ENCODE data around the gene PI4K2A.
A peak's percentile ranks its signal among the peaks of the same experiment; 100 is the strongest.
"Not testable (repeated sequence)": the region's sequence is repeated elsewhere in the genome, so short reads cannot be mapped to it uniquely, and the experiment has no call there.

Gene PI4K2A

GRCh38 chr10:97632949-97633884, 7.3 kb upstream of the PI4K2A start, which contains the start of gene MORN4:
MORN4 (minus strand) TSS chr10:97633500; CDS start chr10:97619653, 13,847 bp downstream.
- peak; percentile 94 for DNase-seq

GRCh38 chr10:97633921-97634320, 6.5 kb upstream of the PI4K2A start:
- DNase-seq = peak; percentile 38

- DNase-seq = no peak
These were observed 4.9 kb upstream of the PI4K2A start for GRCh38 chr10:97635577-97635976.

- DNase-seq = not testable (repeated sequence)
These were observed 1.4 kb upstream of the PI4K2A start for GRCh38 chr10:97639090-97639489.

GRCh38 chr10:97640868-97641811, 669 bp downstream of the PI4K2A start:
- peak; percentile 29 for DNase-seq

DNA sequence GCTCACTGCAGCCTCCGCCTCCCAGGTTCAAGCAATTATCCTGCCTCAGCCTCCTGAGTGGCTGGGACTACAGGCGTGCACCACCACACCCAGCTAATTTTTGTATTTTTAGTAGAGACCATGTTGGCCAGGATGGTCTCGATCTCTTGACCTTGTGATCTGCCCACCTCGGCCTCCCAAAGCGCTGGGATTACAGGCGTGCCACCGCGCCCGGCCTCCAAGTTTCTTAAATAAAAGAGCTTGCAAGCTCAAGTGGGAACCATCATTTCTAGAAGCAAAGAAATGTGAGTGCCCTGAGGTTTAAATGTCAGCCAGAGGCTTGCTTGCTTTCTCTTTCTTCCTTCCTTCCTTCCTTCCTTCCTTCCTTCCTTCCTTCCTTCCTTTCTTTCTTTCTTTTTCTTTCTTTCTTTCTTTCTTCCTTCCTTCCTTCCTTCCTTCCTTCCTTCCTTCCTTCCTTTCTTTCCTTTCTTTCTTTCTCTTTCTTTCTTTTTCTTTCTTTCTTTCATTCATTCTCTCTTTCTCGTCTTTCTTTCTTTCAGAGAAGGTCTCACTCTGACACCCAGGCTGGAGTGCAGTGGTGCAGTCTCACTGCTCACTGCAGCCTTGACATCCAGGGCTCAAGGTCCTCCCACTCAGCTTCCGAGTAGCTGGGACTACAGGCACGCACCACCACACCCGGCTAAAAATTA, 2.1 kb downstream of the PI4K2A start:
- not testable (repeated sequence) for DNase-seq

- no peak for DNase-seq
These were observed 3.0 kb downstream of the PI4K2A start for GRCh38 chr10:97643441-97643985.

- no peak for DNase-seq
These were observed 4.5 kb downstream of the PI4K2A start for GRCh38 chr10:97644936-97645335.

GRCh38 chr10:97647556-97647955, 7.1 kb downstream of the PI4K2A start:
- DNase-seq = no peak

DNA sequence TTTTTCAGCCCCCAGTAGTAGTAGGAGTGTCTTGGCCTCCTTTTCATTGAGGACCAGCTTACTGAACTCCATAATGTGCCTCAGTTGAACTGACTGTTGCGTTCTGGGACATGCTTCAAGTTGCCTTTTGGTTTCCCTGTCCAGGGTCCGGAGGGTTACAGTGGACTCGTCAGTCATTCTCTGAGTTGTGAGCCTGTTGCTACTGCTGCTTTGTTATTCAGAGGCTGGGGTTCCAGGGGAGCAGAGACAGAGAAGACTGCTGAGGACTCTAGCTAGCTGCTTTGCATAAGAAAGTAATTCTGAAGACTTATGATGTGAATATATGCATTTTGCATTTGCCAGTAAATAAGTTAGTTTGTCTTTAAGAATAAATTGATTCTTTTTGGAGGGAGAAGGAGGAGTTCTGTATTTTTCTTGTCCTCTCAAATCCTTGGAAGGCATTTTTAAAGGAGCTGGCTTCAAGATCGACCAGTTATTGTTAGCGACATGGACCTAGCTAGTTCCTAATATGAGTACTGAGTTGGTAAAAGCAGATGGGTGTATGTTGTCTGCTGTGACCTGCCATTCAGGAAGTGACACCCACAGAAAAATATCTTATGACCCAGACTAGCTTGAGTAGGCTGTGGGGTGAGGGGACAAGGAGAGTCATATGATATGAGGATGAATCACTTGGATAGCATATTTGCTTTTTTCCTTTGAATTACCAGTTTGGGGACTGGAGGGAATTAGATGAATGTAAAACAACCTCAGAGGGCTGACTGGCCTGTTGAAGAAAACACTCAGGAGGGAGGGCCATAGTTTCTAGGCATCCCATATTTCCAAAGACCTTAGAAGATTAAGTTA, 8.3 kb downstream of the PI4K2A start:
- peak; percentile 64 for DNase-seq

GRCh38 chr10:97649405-97649750, 8.9 kb downstream of the PI4K2A start:
- DNase-seq = not testable (repeated sequence)

GRCh38 chr10:97650726-97651125, 10.3 kb downstream of the PI4K2A start:
- no peak for DNase-seq

GRCh38 chr10:97651773-97652172, 11.3 kb downstream of the PI4K2A start:
- no peak for DNase-seq

DNA sequence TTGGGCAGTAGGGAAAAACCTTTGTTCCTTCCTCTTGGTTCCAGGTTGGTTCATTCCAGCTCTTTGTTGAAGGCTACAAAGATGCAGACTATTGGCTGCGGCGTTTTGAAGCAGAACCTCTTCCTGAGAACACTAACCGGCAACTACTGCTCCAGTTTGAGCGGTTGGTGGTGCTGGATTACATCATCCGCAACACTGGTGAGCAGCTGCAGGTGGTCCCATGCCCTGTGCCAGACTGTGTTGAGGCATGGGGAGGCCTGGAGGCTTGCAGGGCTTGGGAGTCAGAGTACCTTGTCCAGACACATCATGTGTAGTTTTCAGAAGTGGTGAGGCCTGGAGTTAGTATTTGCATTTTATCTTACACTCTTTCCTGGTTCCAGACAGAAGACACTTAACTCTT, 16.3 kb downstream of the PI4K2A start:
- DNase-seq = no peak

DNA sequence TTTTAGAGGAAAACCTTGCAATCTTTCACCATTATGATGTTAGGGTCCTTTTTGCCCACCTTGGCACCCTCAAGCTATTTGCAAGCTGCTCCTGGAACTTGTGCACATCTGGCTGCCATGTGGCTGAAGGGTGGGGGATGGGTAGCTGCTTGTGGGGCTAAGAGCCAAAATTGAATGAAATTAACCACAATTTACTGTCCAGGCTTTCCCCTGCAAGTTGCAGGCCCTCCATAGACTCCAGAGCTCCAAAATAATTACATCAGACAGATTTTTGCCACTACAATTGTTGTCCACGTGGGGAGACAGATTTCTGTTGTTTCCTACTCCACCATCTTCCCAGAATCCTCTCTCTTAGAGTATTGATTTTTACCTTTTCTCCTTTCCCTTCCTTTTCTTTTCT, 19.1 kb downstream of the PI4K2A start:
- no peak for DNase-seq

DNA sequence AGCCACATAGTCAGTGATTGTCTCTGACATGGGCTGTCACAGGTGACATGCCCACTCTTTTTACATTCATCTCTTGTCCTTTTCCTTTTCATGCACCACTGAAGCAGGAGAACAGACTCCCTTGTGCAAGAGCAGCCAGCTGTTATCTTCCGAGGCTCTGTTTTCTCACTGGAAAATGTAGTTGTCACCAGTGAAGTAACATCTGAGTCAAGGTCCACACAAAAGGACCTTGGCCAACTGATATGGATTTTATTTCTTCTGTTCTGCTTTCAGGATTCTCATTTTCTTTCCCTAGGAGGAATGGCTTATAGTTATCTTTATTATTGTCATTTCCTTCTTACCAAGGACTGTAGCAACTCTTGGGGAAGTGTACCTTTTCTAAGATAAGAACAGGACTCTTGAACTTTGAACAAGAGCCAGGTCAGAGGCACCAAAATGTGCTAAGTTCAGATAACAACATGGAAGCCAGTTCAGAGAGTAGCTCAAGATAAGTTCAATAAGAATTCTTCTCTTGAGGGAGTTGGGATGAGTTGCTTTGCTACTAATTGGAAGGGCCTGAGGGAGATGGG, 23.9 kb downstream of the PI4K2A start:
- DNase-seq = no peak

DNA sequence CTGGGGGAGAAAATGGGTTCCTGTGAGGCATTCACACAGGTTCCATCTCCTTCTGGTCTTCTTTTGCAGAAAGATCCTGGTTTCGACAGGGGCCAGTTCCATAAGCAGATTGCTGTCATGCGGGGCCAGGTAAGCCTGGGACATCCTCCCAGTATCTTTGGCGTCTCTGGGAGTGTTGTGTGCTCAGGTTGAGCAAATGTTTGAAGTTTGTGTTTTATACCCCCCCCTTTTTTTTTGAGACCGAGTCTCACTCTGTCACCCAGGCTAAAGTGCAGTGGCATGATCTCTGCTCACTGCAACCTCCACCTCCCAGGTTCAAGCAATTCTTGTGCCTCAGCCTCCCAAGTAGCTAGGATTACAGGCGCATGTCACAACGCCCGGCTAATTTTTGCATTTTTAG, 26.5 kb downstream of the PI4K2A start:
- no peak for DNase-seq

DNA sequence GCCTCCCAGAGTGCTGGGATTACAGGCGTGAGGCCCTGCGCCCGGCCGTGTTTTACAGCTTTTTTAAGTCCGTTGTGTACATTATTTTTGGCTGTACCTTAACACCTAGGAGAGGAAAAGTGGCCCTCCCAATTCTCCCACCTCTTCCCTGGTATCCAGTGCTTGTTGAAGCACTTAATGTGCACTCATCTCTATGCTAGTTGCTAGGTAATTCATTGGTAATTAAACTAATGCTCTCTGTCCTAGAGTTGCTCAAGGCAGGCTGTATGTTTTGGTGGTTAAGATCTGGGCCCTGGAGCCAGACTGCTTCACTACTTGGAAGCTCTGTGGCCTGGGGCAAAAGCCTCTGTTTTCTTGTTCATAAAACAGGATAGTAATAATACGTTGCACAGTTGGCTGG, 27.0 kb downstream of the PI4K2A start:
- DNase-seq = no peak

DNA sequence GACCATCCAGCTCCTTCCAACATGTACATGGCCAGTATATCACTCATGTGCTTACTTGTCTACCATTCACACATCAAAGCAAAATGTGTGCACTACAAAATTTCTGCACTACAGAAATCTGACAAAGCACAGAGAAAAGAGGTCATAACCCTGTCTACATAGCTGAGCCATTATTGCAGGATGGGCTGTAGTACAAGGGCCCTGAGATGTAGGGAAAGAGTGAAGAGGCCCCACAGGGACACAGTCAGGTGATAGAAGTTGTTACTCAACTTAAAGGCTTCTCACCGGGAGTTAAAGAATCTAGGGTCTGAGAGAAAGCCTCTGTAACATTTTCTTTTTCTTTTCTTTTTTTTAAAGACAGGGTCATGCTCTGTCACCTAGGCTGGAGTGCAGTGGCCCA, 29.1 kb downstream of the PI4K2A start:
- no peak for DNase-seq

DNA sequence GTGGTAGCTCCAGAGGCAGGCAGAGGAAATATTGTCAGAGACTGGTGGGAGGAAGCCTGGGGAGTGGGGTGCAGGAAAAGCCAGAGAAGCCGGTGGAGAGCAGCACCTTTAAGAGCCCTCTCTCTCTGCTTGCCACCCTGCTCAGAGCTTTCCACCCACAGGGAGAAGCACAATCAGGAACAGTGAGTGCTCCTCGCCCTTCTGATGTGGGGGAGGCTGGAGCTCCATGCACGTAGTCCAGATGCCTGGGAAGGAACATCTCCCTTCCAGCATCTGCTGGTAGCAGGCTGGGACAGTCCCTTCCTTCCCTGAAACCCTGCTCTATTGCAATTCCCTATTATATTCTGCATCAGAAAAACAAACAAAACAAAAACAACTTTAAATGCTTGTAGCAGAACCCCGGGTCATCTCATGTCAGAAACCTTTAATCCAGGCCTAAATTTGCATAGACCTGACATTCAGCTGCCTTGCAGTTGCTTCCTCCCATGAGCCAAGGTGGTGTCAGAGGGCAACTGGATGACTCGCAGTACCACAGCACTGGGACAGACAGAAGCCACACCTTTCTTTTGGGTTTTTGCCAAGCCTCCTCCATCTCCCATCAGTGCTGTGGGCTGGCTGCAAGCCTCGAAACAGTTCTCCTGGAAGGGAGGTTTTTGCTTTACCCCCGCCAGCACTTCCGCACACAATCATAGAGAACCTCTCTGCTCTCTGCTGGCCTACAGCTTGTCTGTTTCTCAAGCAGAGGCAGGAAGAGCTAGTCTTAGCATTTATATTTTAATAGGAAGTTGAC, 33.5 kb downstream of the PI4K2A start:
- no peak for DNase-seq
